HepG2 (cell line): ENCODE results near the gene S100A8. TPM values are rescaled to one million over a fixed set of nuclear protein-coding genes. Genes with fewer than 3 reads are reported as not detected.

Experiments
- ATAC-seq: fragments of 200-7000 bp; cut with Tn5 transposase; 3 replicates; pipeline ENCODE4 v1.9.1; 2020; ENCODE audit warnings: mild to moderate bottlenecking, moderate library complexity
- BruUV-seq: library from RNA; stranded (reverse); fragments of 400-500 nt; replicated peaks from 2 replicates; lab custom pipeline; 2021; lab: Mats Ljungman, UMichigan
- CTCF ChIA-PET: fragments of 300-600 bp; formaldehyde crosslinking; extraction: SDS; loops from one replicate; lab custom pipeline; 2021; ENCODE audit warnings: low total read pairs, inconsistent platforms, low intra/inter-chr PET ratio; lab: Yijun Ruan, JAX
- POLR2A ChIA-PET: fragments of 350-600 bp; sonication (Branson Sonifier 250); formaldehyde crosslinking; loops from one replicate; lab custom pipeline; 2020; ENCODE audit warnings: antibody characterized with exemption, inconsistent platforms; lab: Yijun Ruan, JAX
- DNase-seq: peaks from one replicate; pipeline ENCODE4 v3.0.0-alpha.2; 2015; ENCODE audit warnings: low spot score
- FAIRE-seq: peaks from 3 replicates; lab custom pipeline; 2011; peaks lifted over from hg19 to GRCh38; lab: Jason Lieb, UNC
- H2AFZ ChIP-seq: one replicate; pipeline ENCODE4 v1.6.1; 2011; ENCODE audit warnings: low read length, inconsistent platforms
- H3K27ac ChIP-seq: fragments of 300-600 bp; 3 replicates; pipeline ENCODE4 v1.8.0; 2011; ENCODE audit warnings: mixed run types, mild to moderate bottlenecking, mixed read lengths, low read length, inconsistent platforms; ENCODE audit not compliant: insufficient read depth; ENCODE audit errors: extremely low read length
- H3K27me3 ChIP-seq, 2 experiments: fragments of 200-600 bp in 1 of 2; 2 replicates in 1 of 2; 3 replicates in 1 of 2; pipeline versions ENCODE4 v1.6.0 to v1.8.0; 2011; ENCODE audit warnings: low read length in 2 of 2, mild to moderate bottlenecking in 2 of 2, moderate library complexity in 2 of 2, inconsistent platforms in 1 of 2; ENCODE audit not compliant: insufficient read depth in 2 of 2, control insufficient read depth in 1 of 2
- H3K36me3 ChIP-seq, 2 experiments: fragments of 200-600 bp in 1 of 2; replicated peaks in 1 of 2; 2 replicates in 1 of 2; 3 replicates in 1 of 2; pipeline versions ENCODE4 v1.5.1 to v1.8.0; 2011; ENCODE audit warnings: low read length in 2 of 2, inconsistent platforms in 1 of 2; ENCODE audit not compliant: insufficient read depth in 2 of 2, control insufficient read depth in 1 of 2
- H3K4me1 ChIP-seq: 2 replicates; pipeline ENCODE4 v1.5.1; 2012; ENCODE audit warnings: low read length, inconsistent platforms; ENCODE audit not compliant: insufficient read depth
- H3K4me2 ChIP-seq: 2 replicates; pipeline ENCODE4 v1.6.0; 2011; ENCODE audit warnings: low read depth, low read length, inconsistent platforms
- H3K4me3 ChIP-seq, 3 experiments: fragments of 200-600 bp in 1 of 3; sonication (generic), shearing (Covaris generic) in 1 of 3; replicated peaks in 1 of 3; 2 replicates each; pipeline ENCODE4 v1.5.1; 2011 to 2016; ENCODE audit warnings: low read length in 3 of 3, inconsistent platforms in 2 of 3, low read depth in 2 of 3, mild to moderate bottlenecking in 2 of 3, control low read depth in 1 of 3, mixed read lengths in 1 of 3; ENCODE audit not compliant: insufficient read depth in 1 of 3
- H3K79me2 ChIP-seq: one replicate; pipeline ENCODE4 v1.6.1; 2011; ENCODE audit warnings: low read length, inconsistent platforms; ENCODE audit not compliant: insufficient read depth
- H3K9ac ChIP-seq: 2 replicates; pipeline ENCODE4 v1.6.0; 2011; ENCODE audit warnings: mild to moderate bottlenecking, low read depth, low read length, inconsistent platforms; ENCODE audit not compliant: insufficient read depth
- H3K9me3 ChIP-seq: 2 replicates; pipeline ENCODE4 v1.5.1; 2012; ENCODE audit warnings: mild to moderate bottlenecking, low read length
- H4K20me1 ChIP-seq: 2 replicates; pipeline ENCODE4 v1.6.0; 2011; ENCODE audit warnings: inconsistent platforms, mild to moderate bottlenecking, low read length, moderate library complexity; ENCODE audit not compliant: insufficient read depth
- BRCA1 ChIP-seq: sonication (generic); formaldehyde crosslinking; IDR thresholded peaks from 2 replicates; pipeline ENCODE4 v1.4.0; 2020; ENCODE audit warnings: missing genetic modification reagents
- NKX3-1 ChIP-seq: sonication (generic); formaldehyde crosslinking; IDR thresholded peaks from 2 replicates; pipeline ENCODE4 v1.5.0; 2020; ENCODE audit warnings: missing genetic modification reagents
- RXRA ChIP-seq: sonication (generic); formaldehyde crosslinking; IDR thresholded peaks from 2 replicates; pipeline ENCODE4 v1.5.1; 2020; ENCODE audit warnings: missing genetic modification reagents
- SMYD3 ChIP-seq: sonication (generic); formaldehyde crosslinking; IDR thresholded peaks from 2 replicates; pipeline ENCODE4 v1.8.1; 2023; ENCODE audit warnings: mild to moderate bottlenecking, missing genetic modification reagents
- SP140L ChIP-seq: sonication (generic); formaldehyde crosslinking; IDR thresholded peaks from 2 replicates; pipeline ENCODE4 v1.4.0; 2020; ENCODE audit warnings: missing genetic modification reagents, borderline replicate concordance
- SRF ChIP-seq: IDR thresholded peaks from 2 replicates; pipeline ENCODE4 v1.6.1; 2011; ENCODE audit warnings: mild to moderate bottlenecking, low read depth, low read length, moderate library complexity
- SUZ12 ChIP-seq: fragments of 150-350 bp; IDR thresholded peaks from 2 replicates; pipeline ENCODE4 v1.6.1; 2014; ENCODE audit warnings: low read depth, low read length
- ZFAT ChIP-seq: sonication (generic); formaldehyde crosslinking; conservative IDR thresholded peaks from 2 replicates; pipeline ENCODE4 v1.8.1; 2023; ENCODE audit warnings: missing genetic modification reagents, inconsistent platforms
- ZFP82 ChIP-seq: sonication (generic); formaldehyde crosslinking; IDR thresholded peaks from 2 replicates; pipeline ENCODE4 v1.5.1; 2020; ENCODE audit warnings: mild to moderate bottlenecking, missing genetic modification reagents, borderline replicate concordance
- ZNF224 ChIP-seq: sonication (generic); formaldehyde crosslinking; IDR thresholded peaks from 2 replicates; pipeline ENCODE4 v1.5.0; 2020; ENCODE audit warnings: mild to moderate bottlenecking, missing genetic modification reagents
- ZNF335 ChIP-seq: sonication (generic); formaldehyde crosslinking; IDR thresholded peaks from 2 replicates; pipeline ENCODE4 v1.4.0; 2020; ENCODE audit warnings: missing genetic modification reagents
- ZNF354B ChIP-seq: sonication (generic); formaldehyde crosslinking; IDR thresholded peaks from 2 replicates; pipeline ENCODE4 v1.8.0; 2022; ENCODE audit warnings: mild to moderate bottlenecking, missing genetic modification reagents
- ZNF790 ChIP-seq: sonication (generic); formaldehyde crosslinking; IDR thresholded peaks from 2 replicates; pipeline ENCODE4 v1.8.0; 2022; ENCODE audit warnings: missing genetic modification reagents, mild to moderate bottlenecking, borderline replicate concordance
- WGBS: methylation state at CpG from one replicate; pipeline ENCODE4 v1.1.6; 2017; ENCODE audit warnings: low lambda C conversion rate; 5-methylcytosine and 5-hydroxymethylcytosine counted together
- in situ Hi-C: cut with HindIII; loops from 2 replicates; pipeline ENCODE4 v1.10.0; 2017; ENCODE audit warnings: low pct_unique_long_range_greater_than_20kb; ENCODE audit not compliant: extremely low pct_ligation_motif_present
- intact Hi-C: fragments of 100-400 bp; cut with micrococcal nuclease; formaldehyde crosslinking; loops from one replicate; pipeline ENCODE4 v1.10.0; 2022; ENCODE audit not compliant: unreplicated experiment
- polyA plus RNA-seq, 8 experiments: library from polyadenylated mRNA; depleted of rRNA in 3 of 8; stranded (reverse) in 7 of 8; unstranded in 1 of 8; fragments of >200 nt; fragmentation: Illumina TruSeq in 4 of 8; extraction: Trizol in 4 of 8; gene quantifications; 2 replicates each; pipeline versions ENCODE4 v1.2.1 to v1.2.3, GENCODE V29; 2011 to 2016; ENCODE audit warnings: low read depth in 4 of 8, missing spikeins in 1 of 8, mixed read lengths in 1 of 8; ENCODE audit not compliant: insufficient read depth in 1 of 8
- total RNA-seq, 5 experiments: library from RNA; depleted of rRNA; stranded (reverse); fragments of >200 nt; fragmentation: Illumina TruSeq; extraction: Trizol; gene quantifications; 2 replicates each; pipeline ENCODE4 v1.2.3, GENCODE V29; 2016; ENCODE audit warnings: low read depth in 1 of 5

S100A8 gene
- total and polyA plus RNA-seq, 2 of the 13 experiments (the other 11 are each of a cell fraction or from before 2014, with no cell fraction given): not detected

GRCh38 chr1:153350321-153350957 is 40.4 kb downstream of the S100A8 start:
- DNase-seq (no peak), FAIRE-seq (no peak)
- intact Hi-C loops: no loop called here
- no peaks in the 10 kb centered on the region for H3K79me2 ChIP-seq
- peaks cover 1 to 6% of the 10 kb centered on the region in 2 experiments; a peak in 3 of 5 replicates for H3K27me3 ChIP-seq
- peaks cover 5% of the 10 kb centered on the region for H4K20me1 ChIP-seq
- no TSS peak for BruUV-seq
- H3K9me3 ChIP-seq: no peaks in the 10 kb centered on the region
- H3K4me2 ChIP-seq: no peak overlapping the region
- CTCF ChIA-PET: no interaction called here
- WGBS: 0% methylated on average over 1 of the region's 1 CpG
- no peak overlapping the region for H3K4me3 ChIP-seq
- no peak for TF ChIP-seq ZFAT (CRISPR knock-in tag)
- no peak for TF ChIP-seq RXRA (CRISPR knock-in tag)
- TF ChIP-seq SRF: no peak
- no peak for TF ChIP-seq ZNF790 (CRISPR knock-in tag)
- TF ChIP-seq, all 625 proteins: peak for 0
- Histone ChIP-seq H3K36me3 (no peaks in the 10 kb centered on the region), H3K4me1 (no peaks in the 10 kb centered on the region), H3K9ac (no peak overlapping the region), H3K27ac (no peak overlapping the region), H2AFZ (no peak overlapping the region)
- no peak for ATAC-seq
- in situ Hi-C loops: no loop called here
- POLR2A ChIA-PET: no interaction called here

GRCh38 chr1:153349363-153350320 is 41.2 kb downstream of the S100A8 start:
- TF ChIP-seq ZNF335 (CRISPR knock-in tag) (no peak), NKX3-1 (no peak), SP140L (CRISPR knock-in tag) (no peak), SMYD3 (CRISPR knock-in tag) (no peak), SUZ12 (no peak), BRCA1 (no peak), ZNF354B (CRISPR knock-in tag) (no peak), ZFP82 (CRISPR knock-in tag) (no peak), ZNF224 (CRISPR knock-in tag) (no peak)
- Histone ChIP-seq H3K9ac (no peak overlapping the region), H3K9me3 (no peaks in the 10 kb centered on the region), H3K27ac (no peak overlapping the region), H4K20me1 (peaks cover 5% of the 10 kb centered on the region), H3K36me3 (no peaks in the 10 kb centered on the region), H2AFZ (no peak overlapping the region), H3K4me3 (no peak overlapping the region), H3K4me1 (no peaks in the 10 kb centered on the region), H3K79me2 (no peaks in the 10 kb centered on the region), H3K27me3 (peaks cover 1 to 6% of the 10 kb centered on the region in 2 experiments; a peak in 3 of 5 replicates), H3K4me2 (no peak overlapping the region)
- BruUV-seq: no TSS peak
- intact Hi-C loops: no loop called here
- DNase-seq (no peak), FAIRE-seq (no peak), ATAC-seq (peak; percentile 69)
- WGBS: 2% methylated on average over 15 of the region's 17 CpGs
- ChIA-PET CTCF (no interaction called here), POLR2A (no interaction called here)
- in situ Hi-C loops: loop anchor here (5.0 kb wide), 1 partner anchor 148 kb away; no protein-coding TSS in a partner anchor
